Measurements from ENCODE around the gene PLEKHA5.
"Not testable (repeated sequence)": the region's sequence is repeated elsewhere in the genome, so short reads cannot be mapped to it uniquely, and the experiment has no call there.

The PLEKHA5 gene

GRCh38 chr12:19398376-19399363, 269.1 kb downstream of the PLEKHA5 start:
- no peak overlapping the region for H3K4me3 ChIP-seq
- DNase-seq (ENCODE audit: low spot score) = no peak
- no peak for TF ChIP-seq CTCF (IDR thresholded peaks at IDR 0.05)
- H3K27ac ChIP-seq = no peak overlapping the region

- not testable (repeated sequence) for DNase-seq (ENCODE audit: low spot score); H3K27ac ChIP-seq; H3K4me3 ChIP-seq
These were observed 271.2 kb downstream of the PLEKHA5 start for GRCh38 chr12:19400649-19401285.

GRCh38 chr12:19402211-19402610, 272.7 kb downstream of the PLEKHA5 start:
- Histone ChIP-seq H3K4me3 (no peak overlapping the region), H3K27ac (no peak overlapping the region)
- no peak for TF ChIP-seq CTCF (IDR thresholded peaks at IDR 0.05)
- no peak for DNase-seq (ENCODE audit: low spot score)

- no peak for TF ChIP-seq CTCF (IDR thresholded peaks at IDR 0.05)
- DNase-seq (ENCODE audit: low spot score) = no peak
- no peak overlapping the region for H3K4me3 ChIP-seq
- H3K27ac ChIP-seq = no peak overlapping the region
These were observed 273.4 kb downstream of the PLEKHA5 start for GRCh38 chr12:19402743-19403431.

GRCh38 chr12:19404242-19404880, 274.8 kb downstream of the PLEKHA5 start:
- no peak for TF ChIP-seq CTCF (IDR thresholded peaks at IDR 0.05)
- H3K4me3 ChIP-seq = no peak overlapping the region
- no peak overlapping the region for H3K27ac ChIP-seq
- DNase-seq (ENCODE audit: low spot score) = no peak

GRCh38 chr12:19409376-19409775, 279.8 kb downstream of the PLEKHA5 start:
- Histone ChIP-seq H3K27ac (no peak overlapping the region), H3K4me3 (no peak overlapping the region)
- DNase-seq (ENCODE audit: low spot score) = no peak
- TF ChIP-seq CTCF (IDR thresholded peaks at IDR 0.05) = no peak

- Histone ChIP-seq H3K27ac (peak overlapping the region in 1 of 2 donors; percentile 45), H3K4me3 (no peak overlapping the region)
- no peak for TF ChIP-seq CTCF (IDR thresholded peaks at IDR 0.05)
These were observed 280.7 kb downstream of the PLEKHA5 start for GRCh38 chr12:19410211-19410610.

More at GRCh38 chr12:19410211-19410610, 280.7 kb downstream of the PLEKHA5 start:
- no peak for DNase-seq (ENCODE audit: low spot score)

All from coronary artery (tissue), 2 donors.